Glutamatergic neuron (in vitro differentiated cells): ENCODE results near the gene NBAS. TPM values are rescaled to one million over a fixed set of nuclear protein-coding genes. Genes with fewer than 3 reads are reported as not detected.

Source experiments
- DNase-seq: peaks from one replicate; pipeline ENCODE4 v3.0.0; 2022
- H3K27ac Mint-ChIP-seq: one replicate; pipeline ENCODE4 v1.8.0; 2020; ENCODE audit warnings: mild to moderate bottlenecking, mixed read lengths, inconsistent platforms; ENCODE audit not compliant: unreplicated experiment
- H3K27me3 Mint-ChIP-seq: one replicate; pipeline ENCODE4 v1.8.0; 2020; ENCODE audit warnings: mild to moderate bottlenecking, moderate library complexity, mixed read lengths, inconsistent platforms; ENCODE audit not compliant: unreplicated experiment
- H3K36me3 Mint-ChIP-seq: one replicate; pipeline ENCODE4 v1.8.0; 2020; ENCODE audit warnings: mild to moderate bottlenecking, mixed read lengths, inconsistent platforms; ENCODE audit not compliant: unreplicated experiment
- H3K4me1 Mint-ChIP-seq: one replicate; pipeline ENCODE4 v1.8.0; 2020; ENCODE audit warnings: mild to moderate bottlenecking, low read depth, mixed read lengths, inconsistent platforms; ENCODE audit not compliant: unreplicated experiment
- H3K4me3 Mint-ChIP-seq: one replicate; pipeline ENCODE4 v1.8.0; 2020; ENCODE audit warnings: mild to moderate bottlenecking, mixed read lengths, inconsistent platforms; ENCODE audit not compliant: unreplicated experiment
- H3K9me3 Mint-ChIP-seq: one replicate; pipeline ENCODE4 v1.8.0; 2020; ENCODE audit warnings: mild to moderate bottlenecking, moderate library complexity, mixed read lengths, inconsistent platforms; ENCODE audit not compliant: unreplicated experiment
- long read RNA-seq: library from polyadenylated mRNA; unstranded; transcript quantifications from one replicate; pipeline ENCODE4 v2.0.0, GENCODE V29; 2020; ENCODE audit not compliant: unreplicated experiment
- total RNA-seq: library from RNA; stranded (reverse); fragmentation: NEBNext Ultra II Directional; extraction: Animal tissue kit (Norgen Biotek cat#: 25700); gene quantifications from one replicate; pipeline ENCODE4 v1.2.1, GENCODE V29; 2021; ENCODE audit not compliant: unreplicated experiment
- TF ChIP-seq, protein P1 (sequence below): fragments of 200-600 bp; sonication (generic); IDR thresholded peaks from one replicate; pipeline ENCODE4 v1.5.0; 2021; ENCODE audit not compliant: partially characterized antibody, unreplicated experiment

NBAS gene
- 46.1 TPM for total RNA-seq
- long read RNA-seq, partial matches to known transcripts = 8 of 10 reads
- long read RNA-seq, other reads (novel, unspliced or antisense) = 2 of 10 reads

DNA sequence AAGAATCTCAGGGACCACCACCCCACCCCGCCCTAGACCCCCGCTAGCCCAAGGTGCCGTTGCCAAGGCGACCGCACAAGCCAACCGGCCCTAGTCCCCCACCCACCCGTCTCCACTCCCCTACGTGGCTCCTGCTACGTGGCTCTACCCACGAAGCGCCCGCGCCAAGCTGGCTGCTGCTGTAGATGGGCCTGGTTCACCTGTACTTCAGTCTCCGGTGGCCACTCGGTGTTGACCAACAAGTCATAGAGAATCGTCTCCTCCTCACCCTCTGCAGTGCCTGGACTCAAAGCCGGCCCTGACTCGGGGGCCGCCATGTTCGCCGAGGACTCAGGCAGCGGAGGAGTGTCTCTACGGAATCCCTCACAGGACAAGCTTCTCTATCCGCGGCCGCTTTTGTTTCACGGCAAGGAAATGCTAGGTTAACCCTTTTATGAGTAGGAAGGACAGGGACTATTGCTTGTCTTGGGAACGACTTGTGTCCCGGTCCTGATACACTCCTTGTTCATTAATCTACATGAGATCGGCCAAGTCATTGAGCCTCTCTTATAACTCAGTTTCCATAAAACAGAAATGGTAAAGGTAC lies at the start of gene NBAS:
NBAS (minus strand) TSS at position 347 of the 586 bp plus-strand sequence; CDS start at position 317, 30 bp downstream.
- peaks cover 5% of the 10 kb centered on the region for H3K27me3 Mint-ChIP-seq
- H3K27ac Mint-ChIP-seq = peak within 1 kb of the TSS; percentile 95
- peak within 1 kb of the TSS; percentile 97 for H3K4me3 Mint-ChIP-seq
- H3K4me1 Mint-ChIP-seq = peaks cover 11% of the 10 kb centered on the region
- peak; percentile 91 for DNase-seq
- TF ChIP-seq, protein P1, sequence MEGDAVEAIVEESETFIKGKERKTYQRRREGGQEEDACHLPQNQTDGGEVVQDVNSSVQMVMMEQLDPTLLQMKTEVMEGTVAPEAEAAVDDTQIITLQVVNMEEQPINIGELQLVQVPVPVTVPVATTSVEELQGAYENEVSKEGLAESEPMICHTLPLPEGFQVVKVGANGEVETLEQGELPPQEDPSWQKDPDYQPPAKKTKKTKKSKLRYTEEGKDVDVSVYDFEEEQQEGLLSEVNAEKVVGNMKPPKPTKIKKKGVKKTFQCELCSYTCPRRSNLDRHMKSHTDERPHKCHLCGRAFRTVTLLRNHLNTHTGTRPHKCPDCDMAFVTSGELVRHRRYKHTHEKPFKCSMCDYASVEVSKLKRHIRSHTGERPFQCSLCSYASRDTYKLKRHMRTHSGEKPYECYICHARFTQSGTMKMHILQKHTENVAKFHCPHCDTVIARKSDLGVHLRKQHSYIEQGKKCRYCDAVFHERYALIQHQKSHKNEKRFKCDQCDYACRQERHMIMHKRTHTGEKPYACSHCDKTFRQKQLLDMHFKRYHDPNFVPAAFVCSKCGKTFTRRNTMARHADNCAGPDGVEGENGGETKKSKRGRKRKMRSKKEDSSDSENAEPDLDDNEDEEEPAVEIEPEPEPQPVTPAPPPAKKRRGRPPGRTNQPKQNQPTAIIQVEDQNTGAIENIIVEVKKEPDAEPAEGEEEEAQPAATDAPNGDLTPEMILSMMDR = no peak
- no peaks in the 10 kb centered on the region for H3K36me3 Mint-ChIP-seq
- H3K9me3 Mint-ChIP-seq = peaks cover 4% of the 10 kb centered on the region

DNA sequence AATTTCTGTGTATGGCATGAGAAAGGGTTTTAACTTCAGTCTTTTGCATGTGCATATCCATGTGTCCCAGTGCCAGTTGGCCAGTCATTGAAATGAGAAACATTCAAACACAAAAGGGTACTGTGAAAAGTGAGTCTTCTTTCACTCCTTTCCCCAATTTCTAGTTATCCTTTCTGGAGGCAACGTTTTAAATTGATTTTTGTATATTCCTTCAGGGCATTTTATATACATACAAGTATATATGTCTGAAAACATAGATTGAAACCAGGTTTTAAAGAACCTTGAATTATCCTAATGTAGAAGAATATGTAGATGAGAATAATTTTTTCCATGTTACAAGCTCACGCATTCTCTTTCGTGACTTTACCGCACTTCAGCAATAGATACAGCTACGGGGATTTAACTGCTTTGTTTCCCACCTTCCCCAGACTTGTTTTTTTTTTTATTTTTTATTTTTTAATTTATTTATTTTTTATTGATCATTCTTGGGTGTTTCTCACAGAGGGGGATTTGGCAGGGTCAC lies 49.4 kb upstream of the NBAS start:
- peaks cover 2% of the 10 kb centered on the region for H3K27me3 Mint-ChIP-seq
- peaks cover 5% of the 10 kb centered on the region for H3K9me3 Mint-ChIP-seq
- no peak for DNase-seq
- H3K4me1 Mint-ChIP-seq = peaks cover 14% of the 10 kb centered on the region
- peak overlapping the region; percentile 82 for H3K27ac Mint-ChIP-seq
- peaks cover 15% of the 10 kb centered on the region for H3K36me3 Mint-ChIP-seq
- H3K4me3 Mint-ChIP-seq = peak overlapping the region; percentile 0
- TF ChIP-seq, protein P1 = no peak

DNA sequence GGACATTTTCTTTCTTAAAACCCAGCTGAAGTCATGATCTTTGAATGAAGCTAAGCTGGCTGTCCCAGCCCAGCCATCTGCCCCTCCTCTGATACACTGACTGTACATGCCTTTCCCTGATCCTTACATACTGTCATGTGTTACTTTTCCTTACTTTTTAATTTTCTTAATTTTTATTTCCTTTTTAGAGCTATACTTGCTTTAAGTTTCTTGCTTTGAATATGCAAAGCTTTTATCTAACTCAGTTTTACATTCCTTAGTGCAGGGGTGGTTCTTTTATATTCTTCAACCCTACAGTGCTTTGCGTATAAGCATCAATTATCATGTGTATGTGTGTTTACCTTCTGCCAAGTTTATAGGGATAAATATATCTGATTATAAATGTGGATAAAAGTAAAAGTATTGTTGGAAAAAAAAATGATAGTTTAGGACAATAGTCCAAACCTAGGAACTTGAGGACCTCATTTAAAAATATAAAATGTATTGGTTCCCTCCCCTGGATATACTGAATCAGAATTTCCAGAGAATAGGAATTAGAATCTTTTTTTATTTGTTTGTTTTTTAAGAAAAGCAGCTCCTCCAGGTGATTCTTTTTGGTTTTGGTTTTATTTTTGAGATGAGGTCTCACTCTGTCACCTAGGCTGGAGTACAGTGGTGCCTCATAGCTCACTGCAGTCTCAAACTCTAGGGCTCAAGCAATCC lies 48.4 kb upstream of the NBAS start:
- no peak overlapping the region for H3K4me3 Mint-ChIP-seq
- no peak for DNase-seq
- peaks cover 21% of the 10 kb centered on the region for H3K36me3 Mint-ChIP-seq
- H3K27ac Mint-ChIP-seq = peak overlapping the region; percentile 87
- H3K4me1 Mint-ChIP-seq = peaks cover 14% of the 10 kb centered on the region
- peaks cover 5% of the 10 kb centered on the region for H3K27me3 Mint-ChIP-seq
- TF ChIP-seq, protein P1 = no peak
- peaks cover 7% of the 10 kb centered on the region for H3K9me3 Mint-ChIP-seq

DNA sequence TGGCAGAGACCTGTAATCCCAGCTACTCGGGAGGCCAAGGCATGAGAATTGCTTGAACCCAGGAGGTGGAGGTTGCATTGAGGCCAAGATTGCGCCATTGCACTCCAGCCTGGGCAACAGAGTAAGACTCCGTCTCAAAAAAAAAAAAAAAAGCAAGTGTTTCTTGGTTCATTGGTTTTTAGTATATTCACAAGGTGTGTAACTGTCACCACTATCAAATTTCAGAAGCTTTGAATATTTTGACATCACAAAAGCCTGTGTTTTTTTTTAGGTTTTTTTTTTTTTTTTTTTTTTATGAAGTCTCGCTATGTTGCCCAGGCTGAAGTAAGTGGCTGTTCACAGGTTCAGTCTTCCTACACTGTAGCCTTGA lies 47.2 kb upstream of the NBAS start:
- peaks cover 4% of the 10 kb centered on the region for H3K27me3 Mint-ChIP-seq

More for the DNA sequence above, 47.2 kb upstream of the NBAS start:
- H3K4me3 Mint-ChIP-seq = no peak overlapping the region
- TF ChIP-seq, protein P1 = no peak
- no peak overlapping the region for H3K27ac Mint-ChIP-seq
- peaks cover 14% of the 10 kb centered on the region for H3K4me1 Mint-ChIP-seq
- peaks cover 7% of the 10 kb centered on the region for H3K9me3 Mint-ChIP-seq
- no peak for DNase-seq
- H3K36me3 Mint-ChIP-seq = peaks cover 19% of the 10 kb centered on the region
